Keratinocyte (primary cell): ENCODE results near the gene GCNT1. TPM values are rescaled to one million over a fixed set of nuclear protein-coding genes. Genes with fewer than 3 reads are reported as not detected.

Experiments
- DNase-seq: peaks from one replicate; pipeline ENCODE4 v3.0.0-alpha.2; 2011; ENCODE audit warnings: low read depth, missing footprints, low spot score
- FAIRE-seq: peaks from 2 replicates; lab custom pipeline; 2011; peaks lifted over from hg19 to GRCh38; lab: Jason Lieb, UNC
- H2AFZ ChIP-seq: 2 replicates; pipeline ENCODE4 v1.6.0; 2012; ENCODE audit warnings: low read length, control low read depth, inconsistent platforms; ENCODE audit not compliant: control insufficient read depth
- H3K27ac ChIP-seq: 2 replicates; pipeline ENCODE4 v1.5.1; 2011; ENCODE audit warnings: low read length; ENCODE audit not compliant: control insufficient read depth, insufficient read depth
- H3K27me3 ChIP-seq: 3 replicates; pipeline ENCODE4 v1.6.0; 2011; ENCODE audit warnings: low read length; ENCODE audit not compliant: control insufficient read depth, insufficient read depth; ENCODE audit errors: extremely low read depth
- H3K36me3 ChIP-seq, 2 experiments: 2 replicates in 1 of 2; 3 replicates in 1 of 2; pipeline ENCODE4 v1.5.1; 2011; ENCODE audit warnings: low read length in 2 of 2, mild to moderate bottlenecking in 1 of 2; ENCODE audit not compliant: control insufficient read depth in 2 of 2, insufficient read depth in 2 of 2; ENCODE audit errors: extremely low read depth in 1 of 2
- H3K4me1 ChIP-seq: 3 replicates; pipeline ENCODE4 v1.5.1; 2011; ENCODE audit warnings: low read length; ENCODE audit not compliant: control insufficient read depth, insufficient read depth; ENCODE audit errors: extremely low read depth
- H3K4me2 ChIP-seq: 3 replicates; pipeline ENCODE4 v1.6.0; 2011; ENCODE audit warnings: low read depth, low read length; ENCODE audit not compliant: control insufficient read depth, insufficient read depth; ENCODE audit errors: extremely low read depth
- H3K4me3 ChIP-seq, 3 experiments: fragments of 200-600 bp in 1 of 3; sonication (generic) in 1 of 3; 2 replicates in 2 of 3; 3 replicates in 1 of 3; pipeline ENCODE4 v1.5.1; 2011 to 2016; ENCODE audit warnings: low read length in 3 of 3, mild to moderate bottlenecking in 3 of 3, control low read depth in 2 of 3, inconsistent platforms in 1 of 3, low read depth in 1 of 3, mixed read lengths in 1 of 3, mixed run types in 1 of 3, moderate library complexity in 1 of 3; ENCODE audit not compliant: control insufficient read depth in 2 of 3, insufficient read depth in 2 of 3; ENCODE audit errors: extremely low read depth in 1 of 3
- H3K79me2 ChIP-seq: 2 replicates; pipeline ENCODE4 v1.6.0; 2012; ENCODE audit warnings: low read length; ENCODE audit not compliant: control insufficient read depth, insufficient read depth
- H3K9ac ChIP-seq: 3 replicates; pipeline ENCODE4 v1.6.0; 2011; ENCODE audit warnings: low read length; ENCODE audit not compliant: control insufficient read depth, insufficient read depth; ENCODE audit errors: extremely low read depth
- H3K9me1 ChIP-seq: 3 replicates; pipeline ENCODE4 v1.6.0; 2011; ENCODE audit warnings: low read length; ENCODE audit not compliant: control insufficient read depth, insufficient read depth; ENCODE audit errors: extremely low read depth
- H3K9me3 ChIP-seq: 2 replicates; pipeline ENCODE4 v1.5.1; 2012; ENCODE audit warnings: low read depth, low read length; ENCODE audit not compliant: control insufficient read depth
- H4K20me1 ChIP-seq: 3 replicates; pipeline ENCODE4 v1.6.0; 2011; ENCODE audit warnings: low read length; ENCODE audit not compliant: control insufficient read depth, insufficient read depth; ENCODE audit errors: extremely low read depth
- CTCF ChIP-seq, 3 experiments: IDR thresholded peaks in 1 of 3; conservative IDR thresholded peaks in 1 of 3; optimal IDR thresholded peaks in 1 of 3; 2 replicates in 2 of 3; 3 replicates in 1 of 3; pipeline versions ENCODE3 to v1.5.1; 2011; ENCODE audit warnings: low read length in 3 of 3, mild to moderate bottlenecking in 3 of 3, moderate library complexity in 2 of 3, control low read depth in 1 of 3, inconsistent platforms in 1 of 3; ENCODE audit not compliant: insufficient read depth in 2 of 3; ENCODE audit errors: extremely low read depth in 1 of 3
- EZH2 ChIP-seq: IDR thresholded peaks from one replicate; pipeline ENCODE4 v1.6.1; 2012; ENCODE audit warnings: inconsistent platforms, mild to moderate bottlenecking, low read length, moderate library complexity
- dilution Hi-C: fragments of 300-500 bp; cut with MboI; formaldehyde crosslinking; loops from one replicate; pipeline ENCODE4 v1.7.0; 2020; ENCODE audit warnings: low sequenced_read_pairs; ENCODE audit not compliant: extremely low pct_ligation_motif_present
- polyA plus RNA-seq, 5 experiments: library from polyadenylated mRNA; depleted of rRNA in 3 of 5; stranded (reverse) in 3 of 5; stranded (forward) in 1 of 5; unstranded in 1 of 5; fragments of >200 nt; gene quantifications; 1 replicate in 1 of 5; 2 replicates in 3 of 5; 3 replicates in 1 of 5; pipeline versions ENCODE4 v1.2.1 to v1.2.3, GENCODE V29; 2011 to 2012; ENCODE audit warnings: missing spikeins in 2 of 5, low read depth in 1 of 5, low replicate concordance in 1 of 5

GCNT1 gene
- polyA plus RNA-seq, 1 donor (not counting 4 experiments of a cell fraction or from before 2014, with no cell fraction given) = 7.5 TPM

GRCh38 chr9:76516871-76517270, 57.9 kb downstream of the GCNT1 start:
- Histone ChIP-seq H3K27me3 (no peaks in the 10 kb centered on the region), H3K79me2 (no peaks in the 10 kb centered on the region), H3K9me1 (no peaks in the 10 kb centered on the region), H3K9ac (no peak overlapping the region), H3K4me1 (peaks cover 15% of the 10 kb centered on the region), H3K4me3 (no peak overlapping the region), H3K9me3 (no peaks in the 10 kb centered on the region), H2AFZ (no peak overlapping the region), H4K20me1 (no peaks in the 10 kb centered on the region), H3K27ac (no peak overlapping the region), H3K36me3 (no peaks in the 10 kb centered on the region), H3K4me2 (no peak overlapping the region)
- TF ChIP-seq EZH2 = no peak
- no peak for TF ChIP-seq CTCF (optimal IDR thresholded peaks at IDR 0.05 in 1 of 3, IDR thresholded peaks at IDR 0.05 in 1 of 3, conservative IDR thresholded peaks at IDR 0.05 in 1 of 3; ENCODE audit: extremely low read depth in 1 of 3, insufficient read depth in 2 of 3, low read length in 3 of 3)
- no peak for FAIRE-seq
- dilution Hi-C loops = no loop called here
- no peak for DNase-seq

- Histone ChIP-seq H3K4me2 (peak overlapping the region; percentile 41), H3K9me1 (no peaks in the 10 kb centered on the region), H3K27ac (no peak overlapping the region), H3K4me1 (peaks cover 15% of the 10 kb centered on the region), H2AFZ (peak overlapping the region; percentile 6), H3K4me3 (peak overlapping the region in 1 of 3 experiments; percentile 22), H3K9ac (no peak overlapping the region), H4K20me1 (no peaks in the 10 kb centered on the region), H3K79me2 (no peaks in the 10 kb centered on the region), H3K9me3 (no peaks in the 10 kb centered on the region), H3K36me3 (no peaks in the 10 kb centered on the region), H3K27me3 (no peaks in the 10 kb centered on the region)
- dilution Hi-C loops = no loop called here
- DNase-seq (no peak), FAIRE-seq (peak; percentile 17)
- no peak for TF ChIP-seq EZH2
- TF ChIP-seq CTCF (optimal IDR thresholded peaks at IDR 0.05 in 1 of 3, IDR thresholded peaks at IDR 0.05 in 1 of 3, conservative IDR thresholded peaks at IDR 0.05 in 1 of 3; ENCODE audit: extremely low read depth in 1 of 3, insufficient read depth in 2 of 3, low read length in 3 of 3) = no peak
Observed at GRCh38 chr9:76519075-76519835, 60.3 kb downstream of the GCNT1 start.
